CD8-positive, alpha-beta memory T cell (primary cell): ENCODE results near the gene CD244. TPM values are rescaled to one million over a fixed set of nuclear protein-coding genes. Genes with fewer than 3 reads are reported as not detected.

ENCODE experiments used
- CTCF ChIA-PET: fragments of 350-600 bp; sonication (Branson Sonifier 250); formaldehyde crosslinking; loops from one replicate; lab custom pipeline; 2021; ENCODE audit warnings: antibody characterized with exemption; lab: Charles Lee
- POLR2A ChIA-PET: fragments of 350-600 bp; sonication (Branson Sonifier 250); formaldehyde crosslinking; loops from one replicate; lab custom pipeline; 2021; ENCODE audit warnings: antibody characterized with exemption; lab: Charles Lee
- DNase-seq, 5 donors: peaks; one replicate each; pipeline versions ENCODE4 v3.0.0 to v3.0.0-alpha.2; 2020 to 2022; ENCODE audit warnings: mixed read lengths in 1 of 5
- H3K27ac ChIP-seq: one replicate; pipeline ENCODE4 v1.7.0; 2013; ENCODE audit warnings: low read depth, mild to moderate bottlenecking, low read length, moderate library complexity
- H3K27me3 ChIP-seq: 2 replicates; pipeline ENCODE4 v1.7.0; 2013; ENCODE audit warnings: low read length, mild to moderate bottlenecking; ENCODE audit not compliant: insufficient read depth, poor library complexity, severe bottlenecking
- H3K36me3 ChIP-seq: 2 replicates; pipeline ENCODE4 v1.7.0; 2013; ENCODE audit warnings: mild to moderate bottlenecking, low read length, moderate library complexity; ENCODE audit not compliant: insufficient read depth
- H3K4me1 ChIP-seq: 2 replicates; pipeline ENCODE4 v1.7.0; 2013; ENCODE audit warnings: mild to moderate bottlenecking, low read length, moderate library complexity; ENCODE audit not compliant: insufficient read depth
- H3K4me3 ChIP-seq: 2 replicates; pipeline ENCODE4 v1.7.0; 2013; ENCODE audit warnings: mild to moderate bottlenecking, low read length
- H3K9me3 ChIP-seq: 2 replicates; pipeline ENCODE4 v1.7.0; 2013; ENCODE audit warnings: mild to moderate bottlenecking, low read length
- H3K27ac Mint-ChIP-seq, 8 donors: one replicate each; pipeline ENCODE4 v1.8.0; 2020 to 2021; ENCODE audit warnings: mixed read lengths in 8 of 8, mild to moderate bottlenecking in 6 of 8, inconsistent platforms in 3 of 8, moderate library complexity in 3 of 8
- H3K27me3 Mint-ChIP-seq, 2 donors: one replicate each; pipeline ENCODE4 v1.8.0; 2020 to 2021; ENCODE audit warnings: mixed read lengths in 2 of 2, mild to moderate bottlenecking in 1 of 2, moderate library complexity in 1 of 2
- H3K36me3 Mint-ChIP-seq, 3 donors: one replicate each; pipeline ENCODE4 v1.8.0; 2020 to 2021; ENCODE audit warnings: mixed read lengths in 3 of 3, inconsistent platforms in 1 of 3, mild to moderate bottlenecking in 1 of 3
- H3K4me1 Mint-ChIP-seq, 3 donors: one replicate each; pipeline ENCODE4 v1.8.0; 2020 to 2021; ENCODE audit warnings: mixed read lengths in 3 of 3, inconsistent platforms in 1 of 3, mild to moderate bottlenecking in 1 of 3
- H3K4me3 Mint-ChIP-seq, 7 donors: one replicate each; pipeline ENCODE4 v1.8.0; 2020 to 2021; ENCODE audit warnings: mixed read lengths in 7 of 7, mild to moderate bottlenecking in 6 of 7, moderate library complexity in 4 of 7, inconsistent platforms in 2 of 7
- H3K9me3 Mint-ChIP-seq, 5 donors: one replicate each; pipeline ENCODE4 v1.8.0; 2020 to 2022; ENCODE audit warnings: mixed read lengths in 5 of 5, mild to moderate bottlenecking in 3 of 5, moderate library complexity in 2 of 5, inconsistent platforms in 1 of 5
- polyA plus RNA-seq: library from polyadenylated mRNA; unstranded; fragments of 300-500 nt; fragmentation: Illumina TruSeq; gene quantifications from one replicate; pipeline ENCODE4 v1.2.3, GENCODE V29; 2021
- total RNA-seq, 2 experiments: library from RNA; stranded (reverse); gene quantifications; one replicate each; pipeline ENCODE4 v1.2.3, GENCODE V29; 2021

The CD244 gene
- total and polyA plus RNA-seq, 3 experiments from 2014 or later, result 1.8 to 40.7 (median 1.9) TPM

- no peaks in the 10 kb centered on the region for H3K9me3 ChIP-seq
- Mint-ChIP-seq H3K36me3 (peaks cover 0 to 15% (median 2%) of the 10 kb centered on the region in 3 donors), H3K4me1 (peaks cover 72 to 91% (median 88%) of the 10 kb centered on the region in 3 donors), H3K9me3 (peaks cover 0 to 4% (median 0%) of the 10 kb centered on the region in 5 donors), H3K4me3 (peak overlapping the region in 1 of 7 donors; percentile 36), H3K27me3 (no peaks in the 10 kb centered on the region), H3K27ac (peak overlapping the region in 1 of 8 donors; percentile 59)
- peaks cover 49% of the 10 kb centered on the region for H3K4me1 ChIP-seq
- H3K27me3 ChIP-seq, result no peaks in the 10 kb centered on the region
- ChIA-PET CTCF (interaction anchor here (1.2 to 11.2 kb wide), 5 partner anchors 19 to 149 kb away, joined by 3 to 137 read pairs (median 8); partner anchors contain the start of gene CD244), POLR2A (no interaction called here)
- DNase-seq, result no peak
- no peaks in the 10 kb centered on the region for H3K36me3 ChIP-seq
- H3K4me3 ChIP-seq, result no peak overlapping the region
- H3K27ac ChIP-seq, result no peak overlapping the region
Measured at GRCh38 chr1:160841079-160841478, 21.6 kb downstream of the CD244 start.

- ChIA-PET POLR2A (interaction anchor here (0.6 kb wide), 1 partner anchor 84 kb away, joined by 3 read pairs; no protein-coding TSS in a partner anchor), CTCF (interaction anchor here (0.6 to 11.2 kb wide), 6 partner anchors 10 to 450 kb away, joined by 3 to 137 read pairs (median 10); partner anchors contain the start of genes CD244 and ITLN2)
- no peaks in the 10 kb centered on the region for H3K9me3 ChIP-seq
- peak overlapping the region in 1 of 7 donors; percentile 24 for H3K4me3 Mint-ChIP-seq
- no peak overlapping the region for H3K27ac ChIP-seq
- H3K36me3 ChIP-seq, result no peaks in the 10 kb centered on the region
- peaks cover 5 to 20% (median 5%) of the 10 kb centered on the region in 3 donors for H3K36me3 Mint-ChIP-seq
- H3K4me3 ChIP-seq, result no peak overlapping the region
- H3K27me3 Mint-ChIP-seq, result no peaks in the 10 kb centered on the region
- DNase-seq, result no peak
- peak overlapping the region; percentile 78 to 97 (median 95) for H3K27ac Mint-ChIP-seq
- H3K4me1 Mint-ChIP-seq, result peaks cover 77 to 92% (median 90%) of the 10 kb centered on the region in 3 donors
- H3K9me3 Mint-ChIP-seq, result peaks cover 0 to 4% (median 0%) of the 10 kb centered on the region in 5 donors
- H3K4me1 ChIP-seq, result peaks cover 59% of the 10 kb centered on the region
- H3K27me3 ChIP-seq, result no peaks in the 10 kb centered on the region
Measured at GRCh38 chr1:160839746-160840145, 22.9 kb downstream of the CD244 start.

GRCh38 chr1:160838888-160839287 lies 23.8 kb downstream of the CD244 start:
- Mint-ChIP-seq H3K4me1 (peaks cover 78 to 92% (median 90%) of the 10 kb centered on the region in 3 donors), H3K36me3 (peaks cover 7 to 22% (median 9%) of the 10 kb centered on the region in 3 donors), H3K27me3 (no peaks in the 10 kb centered on the region), H3K9me3 (peaks cover 0 to 2% (median 0%) of the 10 kb centered on the region in 5 donors), H3K4me3 (peak overlapping the region; percentile 69 to 90 (median 83)), H3K27ac (peak overlapping the region; percentile 88 to 98 (median 96))
- peak in 2 of 5 donors; percentile 18 to 38 for DNase-seq
- ChIA-PET CTCF (interaction anchor here (0.6 to 11.2 kb wide), 10 partner anchors 11 to 163 kb away, joined by 3 to 137 read pairs (median 10); partner anchors contain the start of genes CD244, ITLN1 and ITLN2), POLR2A (interaction anchor here (1.3 kb wide), 1 partner anchor 14 kb away, joined by 3 read pairs; no protein-coding TSS in a partner anchor)
- no peaks in the 10 kb centered on the region for H3K9me3 ChIP-seq
- H3K4me1 ChIP-seq, result peaks cover 61% of the 10 kb centered on the region
- H3K36me3 ChIP-seq, result no peaks in the 10 kb centered on the region
- no peaks in the 10 kb centered on the region for H3K27me3 ChIP-seq
- peak overlapping the region; percentile 21 for H3K27ac ChIP-seq
- H3K4me3 ChIP-seq, result peak overlapping the region; percentile 38

GRCh38 chr1:160837558-160838205 lies 25.0 kb downstream of the CD244 start:
- ChIA-PET POLR2A (interaction anchor here (0.6 to 1.6 kb wide), 10 partner anchors 9 to 330 kb away, joined by 3 to 7 read pairs (median 4); partner anchors contain the start of genes ITLN2 and LY9), CTCF (interaction anchor here (0.6 to 11.2 kb wide), 30 partner anchors 10 to 260 kb away, joined by 3 to 137 read pairs (median 5); partner anchors contain the start of genes CD244, ITLN1, ITLN2 and KLHDC9)
- Mint-ChIP-seq H3K4me1 (peaks cover 77 to 91% (median 90%) of the 10 kb centered on the region in 3 donors), H3K4me3 (peak overlapping the region; percentile 63 to 90 (median 83)), H3K9me3 (no peaks in the 10 kb centered on the region), H3K27me3 (no peaks in the 10 kb centered on the region), H3K36me3 (peaks cover 9 to 30% (median 9%) of the 10 kb centered on the region in 3 donors), H3K27ac (peak overlapping the region; percentile 88 to 98 (median 96))
- H3K27ac ChIP-seq, result peak overlapping the region; percentile 41
- H3K4me3 ChIP-seq, result peak overlapping the region; percentile 38
- peaks cover 71% of the 10 kb centered on the region for H3K4me1 ChIP-seq
- DNase-seq, result peak; percentile 74 to 93 (median 89)
- no peaks in the 10 kb centered on the region for H3K36me3 ChIP-seq
- no peaks in the 10 kb centered on the region for H3K27me3 ChIP-seq
- H3K9me3 ChIP-seq, result no peaks in the 10 kb centered on the region

- peaks cover 72 to 86% (median 84%) of the 10 kb centered on the region in 3 donors for H3K4me1 Mint-ChIP-seq
Measured at GRCh38 chr1:160836981-160837557, 25.6 kb downstream of the CD244 start.

GRCh38 chr1:160836561-160836960 lies 26.1 kb downstream of the CD244 start:
- Histone ChIP-seq H3K4me3 (peak overlapping the region; percentile 9), H3K9me3 (no peaks in the 10 kb centered on the region), H3K27me3 (no peaks in the 10 kb centered on the region), H3K36me3 (peaks cover 3% of the 10 kb centered on the region), H3K4me1 (peaks cover 71% of the 10 kb centered on the region), H3K27ac (no peak overlapping the region)
- DNase-seq, result no peak
- H3K9me3 Mint-ChIP-seq, result no peaks in the 10 kb centered on the region
- H3K4me3 Mint-ChIP-seq, result peak overlapping the region; percentile 29 to 86 (median 64)
- peak overlapping the region; percentile 26 to 99 (median 92) for H3K27ac Mint-ChIP-seq
- CTCF ChIA-PET, result interaction anchor here (0.8 to 11.2 kb wide), 25 partner anchors 9 to 232 kb away, joined by 3 to 137 read pairs (median 7); partner anchors contain the start of genes CD244, ITLN2 and LY9
- POLR2A ChIA-PET, result interaction anchor here (1.2 to 1.6 kb wide), 3 partner anchors 20 to 115 kb away, joined by 4 to 7 read pairs (median 4); no protein-coding TSS in a partner anchor
- H3K27me3 Mint-ChIP-seq, result no peaks in the 10 kb centered on the region
- peaks cover 9 to 31% (median 9%) of the 10 kb centered on the region in 3 donors for H3K36me3 Mint-ChIP-seq
- peaks cover 70 to 83% (median 81%) of the 10 kb centered on the region in 3 donors for H3K4me1 Mint-ChIP-seq

More at GRCh38 chr1:160836981-160837557, 25.6 kb downstream of the CD244 start:
- DNase-seq, result no peak
- H3K4me1 ChIP-seq, result peaks cover 71% of the 10 kb centered on the region
- H3K9me3 Mint-ChIP-seq, result no peaks in the 10 kb centered on the region
- peak overlapping the region; percentile 9 for H3K4me3 ChIP-seq
- CTCF ChIA-PET, result interaction anchor here (0.8 to 11.2 kb wide), 29 partner anchors 10 to 232 kb away, joined by 3 to 137 read pairs (median 6); partner anchors contain the start of genes CD244, ITLN1, ITLN2 and LY9
- H3K9me3 ChIP-seq, result no peaks in the 10 kb centered on the region
- no peak overlapping the region for H3K27ac ChIP-seq
- no peaks in the 10 kb centered on the region for H3K27me3 ChIP-seq
- POLR2A ChIA-PET, result interaction anchor here (0.6 to 1.6 kb wide), 8 partner anchors 9 to 117 kb away, joined by 3 to 7 read pairs (median 4); partner anchors contain the start of genes ITLN2 and LY9
- peak overlapping the region; percentile 63 to 86 (median 69) for H3K4me3 Mint-ChIP-seq
- peaks cover 9 to 32% (median 9%) of the 10 kb centered on the region in 3 donors for H3K36me3 Mint-ChIP-seq
- H3K27me3 Mint-ChIP-seq, result no peaks in the 10 kb centered on the region
- peak overlapping the region; percentile 26 to 99 (median 96) for H3K27ac Mint-ChIP-seq
- H3K36me3 ChIP-seq, result peaks cover 3% of the 10 kb centered on the region

- peaks cover 71% of the 10 kb centered on the region for H3K4me1 ChIP-seq
Measured at GRCh38 chr1:160835751-160836150, 26.9 kb downstream of the CD244 start.

More at GRCh38 chr1:160835751-160836150, 26.9 kb downstream of the CD244 start:
- no peak for DNase-seq
- CTCF ChIA-PET, result interaction anchor here (0.7 to 11.2 kb wide), 23 partner anchors 12 to 303 kb away, joined by 3 to 137 read pairs (median 7); partner anchors contain the start of genes CD244, ITLN2 and LY9
- H3K36me3 Mint-ChIP-seq, result peaks cover 9 to 36% (median 11%) of the 10 kb centered on the region in 3 donors
- Histone ChIP-seq H3K9me3 (no peaks in the 10 kb centered on the region), H3K4me3 (no peak overlapping the region), H3K27ac (no peak overlapping the region), H3K36me3 (peaks cover 3% of the 10 kb centered on the region), H3K27me3 (no peaks in the 10 kb centered on the region)
- H3K27ac Mint-ChIP-seq, result peak overlapping the region; percentile 26 to 99 (median 94)
- POLR2A ChIA-PET, result no interaction called here
- peak overlapping the region in 3 of 7 donors; percentile 17 to 74 (median 64) for H3K4me3 Mint-ChIP-seq
- H3K4me1 Mint-ChIP-seq, result peaks cover 69 to 81% (median 80%) of the 10 kb centered on the region in 3 donors
- no peaks in the 10 kb centered on the region for H3K9me3 Mint-ChIP-seq
- H3K27me3 Mint-ChIP-seq, result no peaks in the 10 kb centered on the region
